ENCODE measurements around the gene SIX6.
A peak's percentile ranks its signal among the peaks of the same experiment; 100 is the strongest.

GRCh38 chr14:60508707-60509437 is at the start of gene SIX6:
- TF ChIP-seq, protein P1, sequence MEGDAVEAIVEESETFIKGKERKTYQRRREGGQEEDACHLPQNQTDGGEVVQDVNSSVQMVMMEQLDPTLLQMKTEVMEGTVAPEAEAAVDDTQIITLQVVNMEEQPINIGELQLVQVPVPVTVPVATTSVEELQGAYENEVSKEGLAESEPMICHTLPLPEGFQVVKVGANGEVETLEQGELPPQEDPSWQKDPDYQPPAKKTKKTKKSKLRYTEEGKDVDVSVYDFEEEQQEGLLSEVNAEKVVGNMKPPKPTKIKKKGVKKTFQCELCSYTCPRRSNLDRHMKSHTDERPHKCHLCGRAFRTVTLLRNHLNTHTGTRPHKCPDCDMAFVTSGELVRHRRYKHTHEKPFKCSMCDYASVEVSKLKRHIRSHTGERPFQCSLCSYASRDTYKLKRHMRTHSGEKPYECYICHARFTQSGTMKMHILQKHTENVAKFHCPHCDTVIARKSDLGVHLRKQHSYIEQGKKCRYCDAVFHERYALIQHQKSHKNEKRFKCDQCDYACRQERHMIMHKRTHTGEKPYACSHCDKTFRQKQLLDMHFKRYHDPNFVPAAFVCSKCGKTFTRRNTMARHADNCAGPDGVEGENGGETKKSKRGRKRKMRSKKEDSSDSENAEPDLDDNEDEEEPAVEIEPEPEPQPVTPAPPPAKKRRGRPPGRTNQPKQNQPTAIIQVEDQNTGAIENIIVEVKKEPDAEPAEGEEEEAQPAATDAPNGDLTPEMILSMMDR (conservative IDR thresholded peaks at IDR 0.05 in 1 of 2, IDR thresholded peaks at IDR 0.05 in 1 of 2; ENCODE audit: extremely low read depth in 1 of 2, insufficient read depth in 1 of 2, low read depth in 1 of 2, low read length in 2 of 2) = no peak
- TF ChIP-seq EZH2 (IDR thresholded peaks at IDR 0.05; ENCODE audit: borderline replicate concordance, low read length) = peak; percentile 58
